ENCODE results near the gene CENPF. TPM values are rescaled to one million over a fixed set of nuclear protein-coding genes. Genes with fewer than 3 reads are reported as not detected.

Gene CENPF
- polyA plus RNA-seq, 1 donor from 2014 or later = 5.4 TPM

GRCh38 chr1:214570442-214570841, 32.6 kb upstream of the CENPF start:
- H2AFZ ChIP-seq (ENCODE audit: low read depth, low read length) = no peak overlapping the region
- no peak overlapping the region for H3K4me2 ChIP-seq (ENCODE audit: low read length)
- H3K9ac ChIP-seq (ENCODE audit: low read length) = no peak overlapping the region
- no peaks in the 10 kb centered on the region for H3K27me3 ChIP-seq (ENCODE audit: insufficient read depth, low read depth, low read length)
- no peak overlapping the region for H3K4me3 ChIP-seq (ENCODE audit: low read length)
- H3K9me2 ChIP-seq (ENCODE audit: insufficient read depth, low read length) = no peaks in the 10 kb centered on the region
- H3K27ac ChIP-seq (ENCODE audit: low read length) = no peak overlapping the region
- no peaks in the 10 kb centered on the region for H4K20me1 ChIP-seq (ENCODE audit: insufficient read depth)
- no peak for TF ChIP-seq CTCF (IDR thresholded peaks at IDR 0.05; ENCODE audit: poor library complexity, severe bottlenecking)
- TF ChIP-seq TAF1 (IDR thresholded peaks at IDR 0.05; ENCODE audit: low read depth) = no peak
- no peaks in the 10 kb centered on the region for H3K9me3 ChIP-seq (ENCODE audit: low read length)
- no peaks in the 10 kb centered on the region for H3F3A ChIP-seq (ENCODE audit: insufficient read depth, low read length, poor library complexity, severe bottlenecking)
- no peaks in the 10 kb centered on the region for H3K79me2 ChIP-seq (replicated peaks; ENCODE audit: insufficient read depth, low read length)
- H3K36me3 ChIP-seq (ENCODE audit: insufficient read depth, low read length) = no peaks in the 10 kb centered on the region

- no peak overlapping the region for H3K4me3 ChIP-seq (ENCODE audit: low read length)
- no peak overlapping the region for H3K27ac ChIP-seq (ENCODE audit: low read length)
- H3K79me2 ChIP-seq (replicated peaks; ENCODE audit: insufficient read depth, low read length) = no peaks in the 10 kb centered on the region
- H3K4me2 ChIP-seq (ENCODE audit: low read length) = no peak overlapping the region
- H3K9me3 ChIP-seq (ENCODE audit: low read length) = peaks cover 3% of the 10 kb centered on the region
- H3K27me3 ChIP-seq (ENCODE audit: insufficient read depth, low read depth, low read length) = no peaks in the 10 kb centered on the region
- TF ChIP-seq TAF1 (IDR thresholded peaks at IDR 0.05; ENCODE audit: low read depth) (no peak), EP300 (conservative IDR thresholded peaks at IDR 0.05; ENCODE audit: poor library complexity, severe bottlenecking) (no peak), MXI1 (conservative IDR thresholded peaks at IDR 0.05; ENCODE audit: poor library complexity, severe bottlenecking) (no peak), SMC3 (conservative IDR thresholded peaks at IDR 0.05; ENCODE audit: poor library complexity) (no peak), EZH2 (IDR thresholded peaks at IDR 0.05; ENCODE audit: borderline replicate concordance, insufficient read depth, low read length, poor library complexity, severe bottlenecking) (no peak), RAD21 (conservative IDR thresholded peaks at IDR 0.05) (no peak)
- no peaks in the 10 kb centered on the region for H3K36me3 ChIP-seq (ENCODE audit: insufficient read depth, low read length)
- H3F3A ChIP-seq (ENCODE audit: insufficient read depth, low read length, poor library complexity, severe bottlenecking) = no peaks in the 10 kb centered on the region
- H4K20me1 ChIP-seq (ENCODE audit: insufficient read depth) = no peaks in the 10 kb centered on the region
- H3K9me2 ChIP-seq (ENCODE audit: insufficient read depth, low read length) = no peaks in the 10 kb centered on the region
- no peak overlapping the region for H3K9ac ChIP-seq (ENCODE audit: low read length)
- no peak overlapping the region for H2AFZ ChIP-seq (ENCODE audit: low read depth, low read length)
Observed at GRCh38 chr1:214571281-214571680, 31.7 kb upstream of the CENPF start.

- Histone ChIP-seq H3K9me2 (ENCODE audit: insufficient read depth, low read length) (no peaks in the 10 kb centered on the region), H3K9me3 (ENCODE audit: low read length) (peaks cover 3% of the 10 kb centered on the region), H4K20me1 (ENCODE audit: insufficient read depth) (no peaks in the 10 kb centered on the region), H3K79me2 (replicated peaks; ENCODE audit: insufficient read depth, low read length) (no peaks in the 10 kb centered on the region), H3K9ac (ENCODE audit: low read length) (no peak overlapping the region), H3K4me3 (ENCODE audit: low read length) (no peak overlapping the region), H3K36me3 (ENCODE audit: insufficient read depth, low read length) (no peaks in the 10 kb centered on the region), H3K27me3 (ENCODE audit: insufficient read depth, low read depth, low read length) (no peaks in the 10 kb centered on the region), H3F3A (ENCODE audit: insufficient read depth, low read length, poor library complexity, severe bottlenecking) (no peaks in the 10 kb centered on the region), H2AFZ (ENCODE audit: low read depth, low read length) (no peak overlapping the region), H3K4me2 (ENCODE audit: low read length) (no peak overlapping the region), H3K27ac (ENCODE audit: low read length) (no peak overlapping the region)
- TF ChIP-seq EP300 (conservative IDR thresholded peaks at IDR 0.05; ENCODE audit: poor library complexity, severe bottlenecking) (no peak), MXI1 (conservative IDR thresholded peaks at IDR 0.05; ENCODE audit: poor library complexity, severe bottlenecking) (no peak), POLR2AphosphoS5 (IDR thresholded peaks at IDR 0.05) (no peak), SMC3 (conservative IDR thresholded peaks at IDR 0.05; ENCODE audit: poor library complexity) (no peak), REST (IDR thresholded peaks at IDR 0.05; ENCODE audit: borderline replicate concordance) (no peak), RAD21 (conservative IDR thresholded peaks at IDR 0.05) (no peak), CTCF (IDR thresholded peaks at IDR 0.05; ENCODE audit: poor library complexity, severe bottlenecking) (no peak), TAF1 (IDR thresholded peaks at IDR 0.05; ENCODE audit: low read depth) (no peak), EZH2 (IDR thresholded peaks at IDR 0.05; ENCODE audit: borderline replicate concordance, insufficient read depth, low read length, poor library complexity, severe bottlenecking) (no peak)
Observed at GRCh38 chr1:214573386-214574318, 29.3 kb upstream of the CENPF start.

All from neural cell (in vitro differentiated cells).